Inferior parietal cortex (tissue), 1 donor: ENCODE results near the gene CBY3.
A peak's percentile ranks its signal among the peaks of the same experiment; 100 is the strongest.
"Not testable (repeated sequence)": the region's sequence is repeated elsewhere in the genome, so short reads cannot be mapped to it uniquely, and the experiment has no call there.

ENCODE experiments used
- DNase-seq: peaks from one replicate; pipeline ENCODE4 v3.0.0-alpha.2; 2016; ENCODE audit errors: extremely low spot score

Gene CBY3

DNA sequence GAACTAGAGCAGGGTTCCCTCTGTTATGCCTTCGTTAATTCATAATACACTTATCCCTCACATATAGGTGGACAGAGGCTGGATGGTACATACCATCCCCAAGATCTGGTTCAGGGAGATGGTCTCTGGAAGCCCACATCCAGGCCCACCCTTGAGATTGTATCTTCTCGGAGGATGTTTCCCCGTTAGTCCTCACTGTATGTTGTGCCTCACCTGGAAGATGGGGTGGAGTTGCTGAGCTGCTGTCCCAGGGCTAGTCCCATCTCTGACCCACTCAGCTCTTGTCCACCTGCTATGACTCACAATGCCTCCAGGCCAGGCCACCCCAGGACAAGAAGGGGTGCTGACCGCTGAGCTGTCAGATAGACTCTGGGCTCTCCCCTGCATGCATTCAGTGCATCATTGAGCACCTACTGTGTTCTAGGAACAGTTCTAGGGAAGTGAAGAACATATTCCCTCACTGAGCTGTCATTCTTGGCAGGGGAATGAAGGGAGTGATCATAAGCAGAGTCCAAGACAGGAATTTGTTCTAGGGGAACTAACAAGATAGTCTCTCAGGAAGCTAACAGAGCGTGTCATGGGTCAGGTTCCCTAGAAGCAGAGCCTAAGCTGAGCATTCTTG lies at the start of gene CBY3:
Gene CBY3, minus strand, starts transcription at position 255 of the 622 bp plus-strand sequence. Its CDS starts 116 bp downstream, at position 139.
- DNase-seq, result no peak

GRCh38 chr5:179730356-179730755 lies 49.5 kb upstream of the CBY3 start:
- DNase-seq, result no peak

GRCh38 chr5:179729727-179730126 lies 48.9 kb upstream of the CBY3 start:
- DNase-seq, result peak; percentile 27

- no peak for DNase-seq
Observed at GRCh38 chr5:179729303-179729702, 48.5 kb upstream of the CBY3 start.

GRCh38 chr5:179727106-179727505 lies 46.3 kb upstream of the CBY3 start:
- DNase-seq, result no peak

- no peak for DNase-seq
Observed at GRCh38 chr5:179724163-179724562, 43.3 kb upstream of the CBY3 start.

GRCh38 chr5:179720222-179720621 lies 39.4 kb upstream of the CBY3 start:
- DNase-seq, result no peak

DNA sequence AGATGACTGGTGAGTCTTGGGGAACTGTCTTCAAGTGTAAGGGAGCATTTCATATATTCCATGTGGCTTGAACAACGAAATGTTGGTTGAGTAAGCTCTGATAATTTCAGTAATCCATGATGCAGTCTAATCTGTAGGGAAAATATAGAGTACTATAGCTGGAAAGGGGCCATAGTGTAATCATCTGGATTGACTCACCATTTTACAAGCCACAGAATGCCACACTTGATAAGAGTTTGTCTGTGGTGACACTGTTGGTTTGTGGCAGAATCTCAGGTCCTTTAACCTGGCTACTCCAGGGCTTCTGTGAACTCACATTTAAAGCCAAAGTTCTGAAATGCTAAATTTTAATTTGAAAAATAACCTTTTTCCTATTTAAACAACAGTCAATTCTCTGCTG lies 35.5 kb upstream of the CBY3 start:
- no peak for DNase-seq

- DNase-seq, result no peak
Observed at GRCh38 chr5:179700401-179700918, 19.6 kb upstream of the CBY3 start.

DNA sequence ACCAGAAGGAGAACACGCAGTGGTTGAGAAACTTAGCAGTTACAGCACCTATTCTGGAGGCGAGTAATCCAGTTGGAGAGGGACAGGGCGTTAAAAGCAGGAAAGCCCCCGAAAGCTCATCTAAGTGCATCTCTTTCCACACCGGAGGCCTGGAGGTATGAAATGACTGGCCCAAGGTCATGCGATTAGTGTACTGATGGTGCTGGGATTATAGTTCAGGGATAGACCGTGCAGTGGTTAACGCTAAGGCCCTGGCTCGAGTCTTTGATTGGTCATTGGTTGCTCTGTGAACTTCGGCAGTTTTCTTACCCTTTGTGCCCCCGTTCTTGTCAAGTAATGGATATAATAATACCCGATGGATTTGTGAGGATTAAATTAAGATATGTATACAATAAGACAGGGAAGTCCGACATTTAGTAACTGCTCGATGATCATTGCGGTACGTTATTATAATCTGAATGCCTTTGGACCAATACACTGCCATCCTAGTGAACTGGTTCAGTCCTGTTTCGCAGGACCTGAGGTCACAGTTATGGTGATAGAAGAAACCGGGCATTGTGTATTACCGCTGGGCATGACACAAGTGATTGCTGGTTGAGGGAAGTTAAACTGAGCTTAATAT lies 18.9 kb upstream of the CBY3 start:
- DNase-seq, result no peak

DNA sequence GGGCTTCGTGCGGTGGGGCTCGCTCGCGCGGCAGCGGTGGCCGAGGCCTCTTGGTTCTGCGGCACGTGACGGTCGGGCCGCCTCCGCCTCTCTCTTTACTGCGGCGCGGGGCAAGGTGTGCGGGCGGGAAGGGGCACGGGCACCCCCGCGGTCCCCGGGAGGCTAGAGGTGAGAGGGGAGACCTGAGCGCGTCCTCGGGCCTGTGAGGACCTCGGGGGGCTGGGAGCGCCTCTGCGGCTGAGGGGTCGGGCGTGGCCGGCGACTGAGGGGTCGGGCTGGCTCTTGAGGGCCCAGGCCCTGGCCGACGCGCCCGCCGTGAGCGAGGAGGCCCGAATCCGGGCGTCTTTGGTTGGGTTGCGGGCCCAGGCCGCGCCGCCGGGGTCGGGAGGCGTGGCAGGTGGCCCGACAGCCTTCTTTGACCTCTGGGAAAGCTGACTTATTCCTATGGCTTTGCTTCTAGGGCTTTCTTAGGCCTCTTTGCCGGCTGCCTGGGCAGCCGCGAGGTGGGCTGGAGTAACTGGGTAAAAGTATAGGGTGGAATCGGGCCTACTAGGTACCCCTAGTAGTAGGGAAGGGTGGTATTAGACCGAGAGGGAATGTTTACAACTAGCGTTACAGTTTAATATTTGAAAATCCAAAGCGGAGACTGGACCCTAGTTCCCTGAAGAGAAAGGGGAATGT lies 18.2 kb upstream of the CBY3 start, which contains the start of gene CANX:
Gene CANX, plus strand, starts transcription at position 33 of the 681 bp plus-strand sequence. CDS start 6,715 bp downstream, outside the sequence.
- DNase-seq, result no peak

- peak; percentile 98 for DNase-seq
Observed at GRCh38 chr5:179697993-179698934, 17.4 kb upstream of the CBY3 start.

- not testable (repeated sequence) for DNase-seq
Observed at GRCh38 chr5:179697543-179697942, 16.7 kb upstream of the CBY3 start.

GRCh38 chr5:179697108-179697507 lies 16.3 kb upstream of the CBY3 start:
- no peak for DNase-seq

- no peak for DNase-seq
Observed at GRCh38 chr5:179696603-179697002, 15.8 kb upstream of the CBY3 start.

GRCh38 chr5:179694561-179694960 lies 13.7 kb upstream of the CBY3 start:
- no peak for DNase-seq

DNA sequence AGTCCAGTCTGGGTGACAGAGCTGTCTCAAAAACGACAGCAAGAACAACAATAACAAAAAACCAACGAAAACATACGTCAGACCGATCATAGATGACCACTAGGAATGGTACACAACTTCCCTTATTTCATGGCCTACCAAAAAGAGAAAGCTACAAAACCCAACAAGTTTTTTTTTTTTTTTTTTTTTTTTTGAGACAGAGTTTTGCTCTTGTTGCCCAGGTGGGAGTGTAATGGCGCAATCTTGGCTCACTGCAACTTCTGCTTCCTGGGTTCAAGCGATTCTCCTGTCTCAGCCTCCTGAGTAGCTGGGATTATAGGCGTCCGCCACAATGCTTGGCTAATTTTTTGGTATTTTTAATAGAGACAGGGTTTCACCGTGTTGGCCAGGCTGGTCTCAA lies 8.4 kb upstream of the CBY3 start:
- DNase-seq, result not testable (repeated sequence)

GRCh38 chr5:179680014-179680779 lies 637 bp downstream of the CBY3 start:
- no peak for DNase-seq

DNA sequence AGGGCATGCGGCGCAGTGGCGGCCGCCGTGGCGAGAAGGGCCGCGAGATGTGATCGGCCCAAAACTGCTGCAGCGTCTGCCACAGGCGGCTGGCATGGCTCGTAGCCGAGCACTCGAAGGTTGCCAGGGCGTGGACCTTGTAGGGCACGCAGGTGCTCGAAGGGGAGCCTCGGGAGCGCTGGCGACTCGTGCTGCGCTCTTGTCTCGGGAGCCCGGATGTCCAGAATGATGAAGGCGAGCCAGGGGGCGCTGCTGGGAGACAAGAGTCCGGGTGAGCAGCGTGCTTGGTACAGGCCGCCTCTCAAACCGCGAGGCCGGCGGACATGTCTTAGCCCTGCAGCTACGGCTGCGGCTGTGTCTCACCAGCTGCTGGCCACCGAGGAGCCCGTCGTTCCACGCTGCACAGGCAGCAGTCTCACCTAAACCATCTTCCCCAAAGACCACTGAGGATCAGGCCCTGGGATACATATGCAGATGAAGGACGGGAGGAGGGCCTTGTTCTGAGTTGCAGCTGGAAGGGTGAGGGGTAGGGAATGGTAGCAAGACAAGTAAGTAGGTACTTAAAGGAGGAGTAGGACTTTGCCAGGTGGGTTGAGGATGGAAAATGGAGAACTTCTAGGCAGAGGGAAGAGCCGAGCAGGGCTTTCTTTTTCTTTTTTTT lies 1.7 kb downstream of the CBY3 start:
- DNase-seq, result peak; percentile 19
